HG03439 (cell line): ENCODE measurements around the gene SLC30A10.
"Not testable (repeated sequence)": the region's sequence is repeated elsewhere in the genome, so short reads cannot be mapped to it uniquely, and the experiment has no call there.

Experiments
- ATAC-seq: cut with Tn5 transposase; IDR thresholded peaks from one replicate; pipeline ENCODE4 v1.9.1; 2021; ENCODE audit warnings: mild to moderate bottlenecking, moderate library complexity; ENCODE audit not compliant: unreplicated experiment

Gene SLC30A10

DNA sequence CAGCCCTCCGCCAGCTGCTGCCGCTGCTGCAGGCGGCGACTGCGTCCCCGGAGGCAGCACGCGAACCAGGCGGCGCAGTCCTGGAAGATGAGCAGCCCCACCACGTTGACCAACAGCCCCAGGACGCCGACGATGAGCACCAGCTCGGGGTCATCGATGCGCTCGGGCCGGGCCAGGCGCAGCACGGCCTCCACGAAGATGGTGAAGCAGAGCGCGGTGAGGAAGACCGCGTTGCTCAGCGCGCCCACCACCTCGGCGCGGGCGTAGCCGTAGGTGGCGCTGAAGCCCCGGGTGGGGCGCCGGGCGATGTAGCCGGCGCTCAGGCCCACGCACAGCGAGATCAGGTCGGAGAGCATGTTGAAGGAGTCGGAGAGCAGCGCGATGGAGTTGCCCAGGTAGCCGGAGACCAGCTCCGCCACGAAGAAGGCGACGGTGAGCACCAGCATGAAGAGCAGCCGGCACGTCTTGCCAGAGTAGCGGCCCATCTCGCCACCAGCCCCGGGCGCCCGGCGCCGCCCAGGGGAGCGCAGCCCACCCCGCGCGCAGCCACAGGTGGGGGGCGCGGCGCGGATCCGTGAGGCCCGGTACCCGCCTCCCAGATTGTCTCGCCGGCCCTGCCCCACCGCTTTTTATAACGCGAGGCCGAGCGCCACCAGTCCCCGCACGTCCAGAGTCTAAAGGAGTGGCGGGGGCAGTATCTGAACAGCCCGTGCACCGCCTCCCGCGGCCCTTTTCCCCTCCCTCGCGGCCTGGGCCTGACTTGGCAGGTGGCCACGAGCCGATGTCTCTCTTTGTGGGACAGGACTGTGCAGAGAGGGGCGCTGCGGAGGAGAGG, at the start of gene SLC30A10:
Gene SLC30A10, minus strand, starts transcription at position 602 of the 835 bp plus-strand sequence. Its CDS starts 117 bp downstream, at position 485.
- ATAC-seq = no peak

GRCh38 chr1:219973213-219973612, 44.9 kb upstream of the SLC30A10 start:
- ATAC-seq = no peak

DNA sequence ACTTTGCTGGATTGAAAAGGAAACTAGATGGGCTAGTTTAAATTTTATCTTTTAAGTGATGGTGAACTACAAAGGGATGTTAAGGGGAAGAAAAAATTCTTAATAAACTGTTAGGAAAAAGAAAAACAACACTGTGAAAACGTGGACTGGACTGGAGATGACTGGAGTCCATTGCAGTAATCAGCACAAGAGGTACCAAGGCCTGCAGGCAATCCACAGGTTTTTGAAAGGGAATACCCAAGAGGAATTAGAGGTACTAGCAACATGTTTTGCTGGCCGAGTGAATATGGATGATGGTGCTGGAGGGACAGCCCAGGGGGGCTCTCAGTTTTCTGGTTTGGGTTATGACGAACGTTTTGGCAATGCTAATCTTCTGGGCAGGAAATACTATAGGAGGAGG, 39.0 kb upstream of the SLC30A10 start:
- ATAC-seq = no peak

- ATAC-seq = no peak
These were observed 37.7 kb upstream of the SLC30A10 start for GRCh38 chr1:219966071-219966349.

GRCh38 chr1:219965285-219966070, 37.1 kb upstream of the SLC30A10 start:
- ATAC-seq = no peak

DNA sequence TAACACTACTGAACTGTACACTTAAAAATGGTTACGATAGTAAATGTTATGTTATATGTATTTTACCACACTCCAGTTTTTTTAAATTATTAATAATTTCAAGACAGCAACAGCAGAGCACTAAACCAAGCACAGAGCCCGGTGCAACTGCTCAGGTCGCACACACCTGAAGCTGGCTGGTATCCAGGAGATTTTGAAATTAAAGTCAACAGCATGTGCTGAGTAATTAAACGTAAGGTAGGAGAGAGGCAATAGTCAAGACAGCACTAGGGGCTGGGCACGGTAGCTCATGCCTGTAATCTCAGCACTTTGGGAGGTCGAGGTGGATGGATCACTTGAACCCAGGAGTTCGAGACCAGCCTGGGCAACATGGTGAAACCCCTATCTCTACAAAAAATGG, 35.1 kb upstream of the SLC30A10 start:
- ATAC-seq = no peak

DNA sequence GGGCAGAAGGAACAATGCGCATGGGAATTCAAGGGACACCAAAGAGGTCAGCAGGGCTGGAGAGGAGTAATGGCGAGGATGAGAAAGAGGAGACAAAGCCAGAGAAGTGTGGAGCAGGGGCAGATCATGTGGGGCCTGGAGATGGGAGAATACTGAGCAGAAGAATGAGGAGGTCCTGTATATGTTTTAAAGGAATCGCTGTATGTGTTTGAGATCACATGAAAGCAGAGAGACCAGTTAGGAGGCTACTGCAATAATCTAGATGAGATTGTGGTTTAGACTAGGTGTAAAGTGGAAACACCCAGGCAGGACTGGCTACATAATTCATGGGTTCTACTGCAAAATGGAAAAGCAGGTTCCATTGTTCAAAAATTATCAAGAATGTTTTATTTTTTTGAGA, 33.3 kb upstream of the SLC30A10 start:
- no peak for ATAC-seq

DNA sequence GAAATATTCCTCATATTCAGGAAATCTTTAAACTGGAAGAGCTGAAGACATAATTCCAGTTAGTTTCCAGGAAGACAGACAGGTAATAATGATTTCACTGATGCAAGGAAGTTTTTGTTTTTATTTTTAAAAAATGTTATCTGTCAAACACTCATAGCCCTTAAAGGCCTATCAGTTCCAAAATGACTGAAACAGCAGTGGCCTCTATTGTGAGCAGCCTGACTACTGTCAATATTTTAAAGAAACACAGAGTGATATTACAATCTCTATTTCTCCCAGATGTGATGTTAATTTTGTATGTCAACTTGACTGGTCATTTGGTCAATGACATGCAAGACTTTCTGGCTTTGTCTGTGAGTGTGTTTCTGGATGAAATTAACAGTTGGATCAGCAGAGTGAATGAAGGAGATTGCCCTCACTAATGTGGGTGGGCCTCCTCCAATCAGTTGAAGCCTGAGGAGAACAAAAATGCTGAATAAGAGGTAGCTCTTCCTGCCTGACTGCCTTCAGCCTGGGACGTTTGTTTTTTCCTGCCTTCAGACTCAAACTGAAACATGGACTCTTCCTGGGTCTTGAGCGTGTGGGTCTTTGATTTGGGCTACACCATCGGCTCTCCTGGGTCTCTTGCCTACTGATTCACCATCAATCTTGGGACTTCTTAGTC, 31.3 kb upstream of the SLC30A10 start:
- no peak for ATAC-seq

GRCh38 chr1:219958875-219959417, 30.6 kb upstream of the SLC30A10 start:
- no peak for ATAC-seq

DNA sequence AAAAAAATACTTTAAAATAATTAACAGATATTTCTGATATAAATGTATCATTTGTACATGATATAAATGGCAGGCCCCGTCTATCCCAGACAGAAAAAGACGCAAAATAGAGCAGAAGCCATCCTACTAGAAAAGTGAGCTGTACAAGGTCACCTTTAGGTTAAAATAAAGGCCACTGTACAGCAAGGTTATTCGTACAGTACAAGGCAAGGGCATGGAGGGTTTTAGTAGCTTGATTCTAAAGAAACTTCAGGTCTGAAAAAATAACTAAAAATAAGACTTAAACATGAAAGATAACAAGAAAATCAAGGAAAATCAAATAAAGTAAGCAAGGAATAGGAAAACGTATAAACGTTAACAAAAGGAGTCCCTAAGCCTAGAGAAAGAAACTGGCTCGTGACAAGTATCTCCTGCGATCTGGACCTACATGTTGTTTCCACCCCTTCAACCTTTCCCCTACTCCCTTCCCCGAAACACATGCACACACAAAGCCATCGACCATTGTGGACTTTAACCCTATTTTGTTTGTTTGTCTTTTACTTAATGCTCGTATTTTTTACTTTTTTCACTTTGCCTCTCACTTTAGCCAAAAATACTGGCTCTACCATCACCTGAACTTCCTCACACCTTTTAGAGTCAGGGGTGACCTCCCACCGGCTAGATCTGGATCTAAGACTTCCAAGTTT, 26.5 kb upstream of the SLC30A10 start:
- ATAC-seq = no peak

DNA sequence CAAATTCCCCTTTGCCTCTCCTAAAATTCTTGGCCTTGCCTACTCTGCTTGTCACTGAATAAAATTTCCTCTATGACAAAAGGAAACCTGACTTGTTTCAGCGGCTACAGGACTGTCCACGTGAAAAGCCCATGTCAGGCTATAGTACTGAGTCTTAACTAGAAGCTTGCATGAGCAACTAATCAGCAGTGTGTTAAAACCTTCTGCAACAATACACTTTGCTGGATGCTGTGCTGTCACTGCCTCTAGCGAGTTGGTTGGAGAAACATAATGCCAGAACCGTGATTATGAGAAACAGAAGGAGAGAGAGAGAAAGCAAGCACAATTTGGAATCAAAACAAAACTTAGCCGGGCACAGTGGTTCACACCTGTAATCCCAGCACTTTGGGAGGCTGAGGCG, 25.7 kb upstream of the SLC30A10 start:
- ATAC-seq = no peak

DNA sequence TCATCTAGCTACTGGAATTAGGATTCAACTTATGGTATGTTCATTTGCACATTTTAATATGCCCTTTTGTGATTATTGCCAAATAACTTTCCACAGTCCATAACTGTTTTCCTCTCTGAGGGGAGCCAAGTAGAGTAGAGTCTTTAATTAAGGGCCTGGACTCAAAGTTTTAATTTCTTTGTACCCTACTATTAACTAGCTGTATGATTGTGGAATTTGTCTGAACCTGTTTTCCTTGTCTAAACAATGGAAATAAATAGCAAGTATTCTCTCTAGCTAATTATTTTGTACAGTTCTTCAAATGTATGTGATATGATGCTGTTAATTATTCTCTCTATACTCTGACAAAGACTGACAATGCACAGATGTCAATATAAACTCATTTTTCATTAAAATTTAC, 24.0 kb upstream of the SLC30A10 start:
- no peak for ATAC-seq

- not testable (repeated sequence) for ATAC-seq
These were observed 20.9 kb upstream of the SLC30A10 start for GRCh38 chr1:219949227-219949626.

DNA sequence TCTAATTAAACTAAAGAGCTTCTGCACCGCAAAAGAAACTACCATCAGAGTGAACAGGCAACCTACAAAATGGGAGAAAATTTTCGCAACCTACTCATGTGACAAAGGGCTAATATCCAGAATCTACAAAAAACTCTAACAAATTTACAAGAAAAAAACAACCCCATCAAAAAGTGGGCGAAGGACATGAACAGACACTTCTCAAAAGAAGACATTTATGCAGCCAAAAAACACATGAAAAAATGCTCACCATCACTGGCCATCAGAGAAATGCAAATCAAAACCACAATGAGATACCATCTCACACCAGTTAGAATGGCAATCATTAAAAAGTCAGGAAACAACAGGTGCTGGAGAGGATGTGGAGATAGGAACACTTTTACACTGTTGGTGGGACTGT, 20.4 kb upstream of the SLC30A10 start:
- not testable (repeated sequence) for ATAC-seq

DNA sequence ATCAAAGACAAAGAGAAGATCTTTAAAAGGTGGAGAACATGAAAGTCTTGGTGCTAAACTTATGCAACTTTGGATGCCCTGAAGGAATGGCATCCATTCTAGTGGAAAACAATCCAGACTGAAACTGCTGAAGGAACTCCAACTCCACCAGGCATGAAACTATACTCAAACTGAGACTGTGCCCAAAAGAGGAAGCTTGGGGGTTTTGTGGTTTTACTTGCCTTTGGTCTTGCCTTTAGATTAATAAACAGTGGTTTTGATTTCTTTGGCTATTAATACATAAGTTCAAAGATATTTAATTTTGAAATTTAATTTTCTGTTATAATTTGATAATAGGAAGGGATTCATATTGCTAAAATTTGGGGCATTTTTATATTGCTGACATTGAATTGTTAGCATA, 17.4 kb upstream of the SLC30A10 start:
- ATAC-seq = no peak

- ATAC-seq = no peak
These were observed 13.1 kb upstream of the SLC30A10 start for GRCh38 chr1:219941179-219942118.

GRCh38 chr1:219940707-219941106, 12.3 kb upstream of the SLC30A10 start:
- ATAC-seq = no peak

GRCh38 chr1:219938706-219939105, 10.3 kb upstream of the SLC30A10 start:
- ATAC-seq = no peak

DNA sequence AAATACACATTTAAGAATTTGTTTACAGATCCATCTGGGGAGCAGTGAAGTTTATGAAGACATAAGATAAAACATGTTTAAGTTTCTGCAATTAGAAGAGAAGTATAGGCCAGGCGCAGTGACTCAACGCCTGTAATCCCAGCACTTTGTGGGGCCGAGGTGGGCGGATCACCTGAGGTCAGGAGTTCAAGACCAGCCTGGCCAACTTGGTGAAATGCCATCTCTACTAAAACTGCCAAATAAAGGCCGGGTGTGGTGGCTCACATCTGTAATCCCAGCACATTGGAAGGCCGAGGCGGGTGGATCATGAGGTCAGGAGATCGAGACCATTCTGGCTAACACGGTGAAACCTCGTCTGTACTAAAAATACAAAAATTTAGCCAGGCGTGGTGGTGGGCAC, 5.4 kb upstream of the SLC30A10 start:
- ATAC-seq = not testable (repeated sequence)

GRCh38 chr1:219931033-219931432, 2.7 kb upstream of the SLC30A10 start:
- ATAC-seq = no peak
